Subcutaneous preadipocyte (primary cell): ENCODE data around the gene PIKFYVE. TPM values are rescaled to one million over a fixed set of nuclear protein-coding genes. Genes with fewer than 3 reads are reported as not detected.

ENCODE experiments used
- total RNA-seq: library from RNA; depleted of rRNA; stranded (reverse); fragments of >200 nt; gene quantifications from 2 replicates; pipeline ENCODE4 v1.2.3, GENCODE V29; 2012

Gene PIKFYVE
- 29.8 and 38.5 TPM in 2 replicates for total RNA-seq

GRCh38 chr2:208265801-208266552 lies at the start of gene PIKFYVE:
Gene PIKFYVE (plus strand): TSS chr2:208266255. CDS start chr2:208271520, 5,265 bp downstream.

GRCh38 chr2:208254871-208255556 lies 11.0 kb upstream of the PIKFYVE start, which contains the start of gene IDH1:
Gene IDH1 (minus strand): TSS chr2:208255071. CDS start chr2:208251551, 3,520 bp downstream.

GRCh38 chr2:208406474-208407451 lies 140.7 kb downstream of the PIKFYVE start, which contains the start of gene PTH2R:
Gene PTH2R (plus strand): TSS chr2:208406792. CDS start chr2:208407044, 252 bp downstream.

Other genes with a start within 250 kb of the PIKFYVE start
- 10.3 and 13.7 TPM in 2 replicates for gene PLEKHM3, start 240.7 kb upstream of the PIKFYVE start, total RNA-seq
- gene CRYGD, start 141.7 kb upstream of the PIKFYVE start, total RNA-seq: not detected in 2 replicates
- gene CRYGC, start 136.4 kb upstream of the PIKFYVE start, total RNA-seq: not detected in 2 replicates
- gene CRYGB, start 120.1 kb upstream of the PIKFYVE start, total RNA-seq: not detected in 2 replicates
- not detected in 2 replicates for gene CRYGA, start 102.7 kb upstream of the PIKFYVE start, total RNA-seq
- not detected in 2 replicates for gene C2orf80, start 76.2 kb upstream of the PIKFYVE start, total RNA-seq
- gene IDH1, start 11.2 kb upstream of the PIKFYVE start, total RNA-seq: 127 and 133 TPM in 2 replicates
- gene PTH2R, start 140.5 kb downstream of the PIKFYVE start, total RNA-seq: 0.20 and 0.37 TPM in 2 replicates